A673 (cell line): ENCODE measurements around the gene STARD5.

ENCODE experiments used
- EZH2 ChIP-seq: fragments of 200-600 bp; sonication (generic); IDR thresholded peaks from 2 replicates; pipeline ENCODE4 v1.6.1; 2017; ENCODE audit warnings: borderline replicate concordance, low read depth, mild to moderate bottlenecking, mixed read lengths, antibody characterized with exemption, low read length; ENCODE audit not compliant: poor library complexity, severe bottlenecking
- TF ChIP-seq, protein P1 (sequence below): fragments of 300-800, 200-600 bp; sonication (generic); conservative IDR thresholded peaks from 2 replicates; pipeline ENCODE4 v1.5.1; 2017; ENCODE audit warnings: low read depth, mild to moderate bottlenecking, antibody characterized with exemption, low read length, moderate library complexity, mixed read lengths

DNA sequence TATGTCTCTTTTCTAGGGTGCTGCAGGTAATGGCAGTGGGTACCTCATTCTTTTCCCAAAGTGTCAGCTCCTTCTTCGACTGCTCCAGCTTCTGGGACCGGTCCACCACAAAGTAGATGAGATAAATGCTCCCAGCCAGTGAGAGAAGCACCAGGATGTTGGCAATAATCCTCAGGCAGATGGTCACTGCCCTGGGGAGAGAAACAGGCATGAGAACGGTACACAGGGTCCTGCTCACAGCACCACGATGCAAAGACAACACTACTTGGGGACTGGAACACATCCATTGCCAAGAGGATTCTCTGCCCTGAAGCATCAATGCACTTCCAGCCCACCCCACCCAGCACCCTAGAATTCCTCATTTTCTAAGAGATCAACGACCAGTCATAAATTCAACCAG, 27.7 kb upstream of the STARD5 start:
- TF ChIP-seq, protein P1, sequence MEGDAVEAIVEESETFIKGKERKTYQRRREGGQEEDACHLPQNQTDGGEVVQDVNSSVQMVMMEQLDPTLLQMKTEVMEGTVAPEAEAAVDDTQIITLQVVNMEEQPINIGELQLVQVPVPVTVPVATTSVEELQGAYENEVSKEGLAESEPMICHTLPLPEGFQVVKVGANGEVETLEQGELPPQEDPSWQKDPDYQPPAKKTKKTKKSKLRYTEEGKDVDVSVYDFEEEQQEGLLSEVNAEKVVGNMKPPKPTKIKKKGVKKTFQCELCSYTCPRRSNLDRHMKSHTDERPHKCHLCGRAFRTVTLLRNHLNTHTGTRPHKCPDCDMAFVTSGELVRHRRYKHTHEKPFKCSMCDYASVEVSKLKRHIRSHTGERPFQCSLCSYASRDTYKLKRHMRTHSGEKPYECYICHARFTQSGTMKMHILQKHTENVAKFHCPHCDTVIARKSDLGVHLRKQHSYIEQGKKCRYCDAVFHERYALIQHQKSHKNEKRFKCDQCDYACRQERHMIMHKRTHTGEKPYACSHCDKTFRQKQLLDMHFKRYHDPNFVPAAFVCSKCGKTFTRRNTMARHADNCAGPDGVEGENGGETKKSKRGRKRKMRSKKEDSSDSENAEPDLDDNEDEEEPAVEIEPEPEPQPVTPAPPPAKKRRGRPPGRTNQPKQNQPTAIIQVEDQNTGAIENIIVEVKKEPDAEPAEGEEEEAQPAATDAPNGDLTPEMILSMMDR = no peak
- no peak for TF ChIP-seq EZH2
